A549 (cell line): ENCODE measurements around the gene KLHL2. TPM values are rescaled to one million over a fixed set of nuclear protein-coding genes. Genes with fewer than 3 reads are reported as not detected.

Source experiments
- ATAC-seq, 2 experiments: fragments of 200-7000 bp in 1 of 2; fragments of >200 bp in 1 of 2; cut with Nextera tagmentation in 1 of 2; cut with Tn5 transposase in 1 of 2; 3 replicates each; pipeline versions ENCODE4 v1.8.0 to v1.9.1; 2018 to 2020; ENCODE audit warnings: mild to moderate bottlenecking in 1 of 2, moderate library complexity in 1 of 2
- CTCF ChIA-PET: fragments of 300-600 bp; sonication (Branson Sonifier 250); formaldehyde crosslinking; extraction: SDS; loops from one replicate; lab custom pipeline; 2021; ENCODE audit warnings: antibody characterized with exemption, inconsistent platforms; lab: Yijun Ruan, JAX
- POLR2A ChIA-PET: fragments of 350-600 bp; formaldehyde crosslinking; extraction: SDS; loops from one replicate; lab custom pipeline; 2021; ENCODE audit warnings: antibody characterized with exemption, inconsistent platforms; lab: Yijun Ruan, JAX
- DNase-seq, 2 experiments: peaks; one replicate each; pipeline versions ENCODE4 v3.0.0 to v3.0.0-alpha.2; 2011 to 2016; ENCODE audit warnings: low read depth in 1 of 2, low spot score in 1 of 2
- FAIRE-seq: peaks from 2 replicates; lab custom pipeline; 2011; peaks lifted over from hg19 to GRCh38; lab: Jason Lieb, UNC
- H3K27ac ChIP-seq, 2 experiments: fragments of >200 bp; sonication (Bioruptor Twin); formaldehyde crosslinking; 3 replicates each; pipeline ENCODE4 v1.5.1; 2016 to 2017
- H3K4me1 ChIP-seq: fragments of >200 bp; sonication (Bioruptor Twin); formaldehyde crosslinking; 3 replicates; pipeline ENCODE4 v1.6.1; 2016
- H3K4me2 ChIP-seq: fragments of >200 bp; sonication (Bioruptor Twin); formaldehyde crosslinking; 3 replicates; pipeline ENCODE4 v1.6.1; 2016
- H3K4me3 ChIP-seq: fragments of >200 bp; sonication (Bioruptor Twin); formaldehyde crosslinking; 3 replicates; pipeline ENCODE4 v1.5.1; 2016
- H3K9me3 ChIP-seq: fragments of >200 bp; sonication (Bioruptor Twin); formaldehyde crosslinking; 3 replicates; pipeline ENCODE4 v1.6.1; 2016
- ATOH8 ChIP-seq: fragments of 250-450 bp; sonication (Bioruptor Pico); IDR thresholded peaks from 2 replicates; pipeline ENCODE4 v1.5.0; 2020; ENCODE audit warnings: low read depth, mild to moderate bottlenecking, moderate library complexity
- BCL3 ChIP-seq: fragments of >200 bp; sonication (Bioruptor Twin); formaldehyde crosslinking; IDR thresholded peaks from 3 replicates; pipeline ENCODE4 v1.6.1; 2016
- CBX2 ChIP-seq: fragments of 200-600 bp; sonication (generic); IDR thresholded peaks from 2 replicates; pipeline ENCODE4 v1.6.1; 2016; ENCODE audit warnings: low read depth, mild to moderate bottlenecking, borderline replicate concordance
- EP300 ChIP-seq, 2 experiments: fragments of >200 bp; sonication (Bioruptor Twin); formaldehyde crosslinking; IDR thresholded peaks; 2 replicates in 1 of 2; 3 replicates in 1 of 2; pipeline ENCODE4 v1.6.1; 2016 to 2017
- FOSB ChIP-seq: fragments of 250-450 bp; sonication (Bioruptor Pico); IDR thresholded peaks from 2 replicates; pipeline ENCODE4 v1.5.0; 2020; ENCODE audit warnings: mild to moderate bottlenecking, moderate library complexity
- GATA3 ChIP-seq: IDR thresholded peaks from 2 replicates; pipeline ENCODE4 v1.6.1; 2012; ENCODE audit warnings: borderline replicate concordance
- HEYL ChIP-seq: fragments of 250-450 bp; sonication (Bioruptor Pico); IDR thresholded peaks from 2 replicates; pipeline ENCODE4 v1.8.0; 2021; ENCODE audit warnings: mild to moderate bottlenecking, moderate library complexity
- HMGXB4 ChIP-seq: fragments of 250-450 bp; sonication (Bioruptor Pico); IDR thresholded peaks from 2 replicates; pipeline ENCODE4 v1.5.0; 2021; ENCODE audit warnings: mild to moderate bottlenecking, moderate library complexity, borderline replicate concordance
- MAFK ChIP-seq: fragments of 450-650 bp; IDR thresholded peaks from 2 replicates; pipeline ENCODE4 v1.6.1; 2014; ENCODE audit not compliant: partially characterized antibody
- NFE2L2 ChIP-seq: fragments of 150-350 bp; conservative IDR thresholded peaks from 2 replicates; pipeline ENCODE4 v1.6.1; 2014; ENCODE audit warnings: low read length
- POLR2AphosphoS2 ChIP-seq: conservative IDR thresholded peaks from 2 replicates; pipeline ENCODE4 v1.6.1; 2012; ENCODE audit warnings: low read length, improper control_type of control experiment, inconsistent platforms
- RAD21 ChIP-seq, 2 experiments: fragments of >200 bp in 1 of 2; sonication (Bioruptor Twin) in 1 of 2; formaldehyde crosslinking in 1 of 2; IDR thresholded peaks in 1 of 2; conservative IDR thresholded peaks in 1 of 2; 2 replicates in 1 of 2; 3 replicates in 1 of 2; pipeline ENCODE4 v1.6.1; 2012 to 2018; ENCODE audit warnings: inconsistent platforms in 1 of 2
- SMC3 ChIP-seq: fragments of >200 bp; sonication (Bioruptor Twin); formaldehyde crosslinking; IDR thresholded peaks from 3 replicates; pipeline ENCODE4 v1.6.1; 2018; ENCODE audit warnings: inconsistent platforms
- SREBF2 ChIP-seq: fragments of 450-650 bp; IDR thresholded peaks from 2 replicates; pipeline ENCODE4 v1.6.1; 2014; ENCODE audit warnings: mild to moderate bottlenecking, moderate library complexity
- TP53 ChIP-seq: fragments of 250-450 bp; sonication (Bioruptor Pico); IDR thresholded peaks from 2 replicates; pipeline ENCODE4 v1.5.0; 2021; ENCODE audit warnings: mild to moderate bottlenecking, moderate library complexity
- ZNF302 ChIP-seq: fragments of 250-450 bp; sonication (Bioruptor Pico); IDR thresholded peaks from 2 replicates; pipeline ENCODE4 v1.9.0; 2021; ENCODE audit warnings: inconsistent platforms, mild to moderate bottlenecking, moderate library complexity
- ZSCAN20 ChIP-seq: fragments of 250-450 bp; sonication (Bioruptor Pico); IDR thresholded peaks from 2 replicates; pipeline ENCODE4 v1.8.0; 2022; ENCODE audit warnings: mild to moderate bottlenecking, moderate library complexity
- WGBS: methylation state at CpG from one replicate; pipeline ENCODE4 v1.1.6; 2017; ENCODE audit errors: missing lambda C conversion rate; 5-methylcytosine and 5-hydroxymethylcytosine counted together
- polyA plus RNA-seq, 4 experiments: library from polyadenylated mRNA; depleted of rRNA in 3 of 4; stranded (reverse); fragments of >200 nt; fragmentation: RNase III in 1 of 4; extraction: RNeasy Plus Mini Kit Qiagen cat#74134 plus additional on column Dnase treatment in 1 of 4; gene quantifications; 2 replicates in 3 of 4; 3 replicates in 1 of 4; pipeline ENCODE4 v1.2.3, GENCODE V29; 2011 to 2017

KLHL2 gene
- polyA plus RNA-seq, 2 of the 4 experiments (the other 2 are of a cell fraction), result 13.6 to 21.6 TPM

GRCh38 chr4:165185448-165185847 is 21.9 kb upstream of the KLHL2 start:
- ChIA-PET CTCF (interaction anchor here (0.6 to 1.0 kb wide), 2 partner anchors 54 to 470 kb away, joined by 3 to 5 read pairs; no protein-coding TSS in a partner anchor), POLR2A (no interaction called here)
- no peak overlapping the region for H3K4me3 ChIP-seq
- 48% methylated on average over 5 of the region's 5 CpGs for WGBS
- no peak for DNase-seq
- ATAC-seq, result no peak
- FAIRE-seq, result no peak
- TF ChIP-seq TP53 (CRISPR knock-in tag) (no peak), MAFK (no peak), BCL3 (no peak), HEYL (CRISPR knock-in tag) (no peak), HMGXB4 (no peak), ZSCAN20 (CRISPR knock-in tag) (no peak)
- no peak overlapping the region for H3K4me2 ChIP-seq
- no peaks in the 10 kb centered on the region for H3K9me3 ChIP-seq
- no peaks in the 10 kb centered on the region for H3K4me1 ChIP-seq
- H3K27ac ChIP-seq, result no peak overlapping the region

- CTCF ChIA-PET, result no interaction called here
- TF ChIP-seq EP300 (IDR thresholded peaks at IDR 0.05) (no peak), SREBF2 (no peak), POLR2AphosphoS2 (no peak), SMC3 (no peak), ZNF302 (CRISPR knock-in tag) (no peak)
- TF ChIP-seq, all 56 proteins: peak for 0
- Histone ChIP-seq H3K4me2 (no peak overlapping the region), H3K9me3 (no peaks in the 10 kb centered on the region), H3K27ac (no peak overlapping the region), H3K4me1 (no peaks in the 10 kb centered on the region), H3K4me3 (no peak overlapping the region)
- POLR2A ChIA-PET, result no interaction called here
- FAIRE-seq (no peak), DNase-seq (no peak), ATAC-seq (no peak)
- WGBS, result 93% methylated on average over 1 of the region's 1 CpG
Observed at GRCh38 chr4:165190591-165191347, 16.6 kb upstream of the KLHL2 start.

- no peak overlapping the region for H3K27ac ChIP-seq
- no peak for ATAC-seq
- H3K9me3 ChIP-seq, result no peaks in the 10 kb centered on the region
- ChIA-PET CTCF (interaction anchor here (0.9 kb wide), 1 partner anchor 60 kb away, joined by 3 read pairs; no protein-coding TSS in a partner anchor), POLR2A (no interaction called here)
- no peak overlapping the region for H3K4me3 ChIP-seq
- WGBS, result 26% methylated on average over 2 of the region's 2 CpGs
- TF ChIP-seq CBX2 (no peak), NFE2L2 (no peak), RAD21 (conservative IDR thresholded peaks at IDR 0.05 in 1 of 2, IDR thresholded peaks at IDR 0.05 in 1 of 2) (no peak), FOSB (CRISPR knock-in tag) (no peak)
- no peak overlapping the region for H3K4me2 ChIP-seq
- no peak for DNase-seq
- no peak for FAIRE-seq
- no peaks in the 10 kb centered on the region for H3K4me1 ChIP-seq
Observed at GRCh38 chr4:165191348-165191656, 16.1 kb upstream of the KLHL2 start.

- no peak for ATAC-seq
- POLR2A ChIA-PET, result no interaction called here
Observed at GRCh38 chr4:165191814-165192499, 15.4 kb upstream of the KLHL2 start.

More at GRCh38 chr4:165191814-165192499, 15.4 kb upstream of the KLHL2 start:
- TF ChIP-seq SMC3 (no peak), FOSB (CRISPR knock-in tag) (no peak), ATOH8 (no peak), CBX2 (no peak), GATA3 (no peak)
- TF ChIP-seq, all 56 proteins: peak for 0
- Histone ChIP-seq H3K4me1 (no peaks in the 10 kb centered on the region), H3K4me2 (no peak overlapping the region), H3K4me3 (no peak overlapping the region), H3K9me3 (no peaks in the 10 kb centered on the region), H3K27ac (no peak overlapping the region)
- FAIRE-seq, result no peak
- 44% methylated on average over 7 of the region's 7 CpGs for WGBS
- no peak for DNase-seq
- CTCF ChIA-PET, result interaction anchor here (0.9 kb wide), 1 partner anchor 61 kb away, joined by 3 read pairs; no protein-coding TSS in a partner anchor
